SU-DHL-6 (cell line): Measurements from ENCODE around the gene PCDHGB3.
A peak's percentile ranks its signal among the peaks of the same experiment; 100 is the strongest.
"Not testable (repeated sequence)": the region's sequence is repeated elsewhere in the genome, so short reads cannot be mapped to it uniquely, and the experiment has no call there.

ENCODE experiments used
- H2AFZ ChIP-seq: fragments of 200-600 bp; sonication (generic); 2 replicates; pipeline ENCODE4 v1.6.1; 2014; ENCODE audit warnings: low read depth, mild to moderate bottlenecking, moderate library complexity, mixed read lengths, antibody characterized with exemption, low read length; ENCODE audit not compliant: severe bottlenecking
- H3F3A ChIP-seq: fragments of 200-600 bp; shearing (Covaris generic); 2 replicates; pipeline ENCODE4 v1.6.0; 2016; ENCODE audit warnings: antibody characterized with exemption, mild to moderate bottlenecking; ENCODE audit not compliant: insufficient read depth
- H3K27ac ChIP-seq: fragments of 200-600 bp; sonication (generic); 2 replicates; pipeline ENCODE4 v1.5.1; 2016; ENCODE audit warnings: low read depth, mild to moderate bottlenecking, low read length, moderate library complexity, mixed read lengths
- H3K27me3 ChIP-seq: fragments of 200-600 bp; sonication (generic), shearing (Covaris generic); 2 replicates; pipeline ENCODE4 v1.6.0; 2014; ENCODE audit warnings: mild to moderate bottlenecking, low read length
- H3K36me3 ChIP-seq: fragments of 200-600 bp; sonication (generic); 2 replicates; pipeline ENCODE4 v1.6.1; 2014; ENCODE audit warnings: mild to moderate bottlenecking, low read length, mixed read lengths
- H3K4me2 ChIP-seq: fragments of 300-600, 200-600 bp; shearing (Covaris generic), sonication (generic); 2 replicates; pipeline ENCODE4 v1.6.0; 2014; ENCODE audit warnings: low read length, low read depth, mild to moderate bottlenecking; ENCODE audit not compliant: poor library complexity, severe bottlenecking
- H3K4me3 ChIP-seq: fragments of 200-600 bp; sonication (generic); 2 replicates; pipeline ENCODE4 v1.5.1; 2014; ENCODE audit warnings: antibody characterized with exemption, low read length, mild to moderate bottlenecking, mixed read lengths; ENCODE audit not compliant: insufficient read depth, poor library complexity, severe bottlenecking
- H3K79me2 ChIP-seq: fragments of 200-600 bp; sonication (generic); 2 replicates; pipeline ENCODE4 v1.6.1; 2014; ENCODE audit warnings: mild to moderate bottlenecking, low read length, moderate library complexity; ENCODE audit not compliant: insufficient read depth
- H3K9ac ChIP-seq: fragments of 200-600 bp; sonication (generic); 2 replicates; pipeline ENCODE4 v1.7.0; 2014; ENCODE audit warnings: mild to moderate bottlenecking, low read length
- H3K9me2 ChIP-seq: fragments of 200-600 bp; sonication (generic); replicated peaks from 2 replicates; pipeline ENCODE4 v1.6.1; 2014; ENCODE audit warnings: low read length; ENCODE audit not compliant: insufficient read depth
- H3K9me3 ChIP-seq: fragments of 200-600 bp; sonication (generic); 2 replicates; pipeline ENCODE4 v1.6.1; 2014; ENCODE audit warnings: low read length, mixed read lengths; ENCODE audit not compliant: insufficient read depth
- H4K20me1 ChIP-seq: fragments of 200-600 bp; sonication (generic); 2 replicates; pipeline ENCODE4 v1.6.1; 2014; ENCODE audit warnings: low read depth, mild to moderate bottlenecking, antibody characterized with exemption, low read length, moderate library complexity, mixed read lengths
- EZH2phosphoT487 ChIP-seq: fragments of 200-600 bp; sonication (generic), shearing (Covaris generic); conservative IDR thresholded peaks from 2 replicates; pipeline ENCODE4 v1.6.1; 2018; ENCODE audit warnings: mild to moderate bottlenecking, antibody characterized with exemption, low read length, moderate library complexity, mixed read lengths
- TF ChIP-seq, protein P1 (sequence below): fragments of 200-600 bp; sonication (generic); IDR thresholded peaks from one replicate; pipeline ENCODE4 v1.5.1; 2017; ENCODE audit warnings: antibody characterized with exemption, mild to moderate bottlenecking, low read length, moderate library complexity; ENCODE audit not compliant: insufficient read depth, poor library complexity, severe bottlenecking

PCDHGB3 gene

DNA sequence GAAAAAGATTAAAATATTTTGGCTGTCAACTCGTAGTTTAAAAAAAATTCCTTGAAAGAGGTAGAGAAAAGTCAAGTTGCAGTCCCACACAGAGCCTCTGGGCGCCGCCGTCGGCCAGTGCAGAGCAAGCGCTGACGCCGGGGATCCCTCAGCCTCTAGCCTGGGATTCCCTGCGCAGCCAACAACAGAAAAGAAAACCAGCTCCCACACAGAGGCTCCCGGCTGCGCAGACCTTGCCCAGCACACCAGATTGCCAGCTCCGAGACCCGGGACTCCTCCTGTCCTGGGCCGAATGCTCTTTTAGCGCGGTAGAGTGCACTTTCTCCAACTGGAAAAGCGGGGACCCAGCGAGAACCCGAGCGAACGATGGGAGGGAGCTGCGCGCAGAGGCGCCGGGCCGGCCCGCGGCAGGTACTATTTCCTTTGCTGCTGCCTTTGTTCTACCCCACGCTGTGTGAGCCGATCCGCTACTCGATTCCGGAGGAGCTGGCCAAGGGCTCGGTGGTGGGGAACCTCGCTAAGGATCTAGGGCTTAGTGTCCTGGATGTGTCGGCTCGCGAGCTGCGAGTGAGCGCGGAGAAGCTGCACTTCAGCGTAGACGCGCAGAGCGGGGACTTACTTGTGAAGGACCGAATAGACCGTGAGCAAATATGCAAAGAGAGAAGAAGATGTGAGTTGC, 47.6 kb downstream of the PCDHGB3 start, which contains the start of gene PCDHGB7:
Gene PCDHGB7, plus strand, starts transcription at position 184 of the 679 bp plus-strand sequence. Its CDS starts 183 bp downstream, at position 367.
- H3K4me3 ChIP-seq: not testable (repeated sequence)

DNA sequence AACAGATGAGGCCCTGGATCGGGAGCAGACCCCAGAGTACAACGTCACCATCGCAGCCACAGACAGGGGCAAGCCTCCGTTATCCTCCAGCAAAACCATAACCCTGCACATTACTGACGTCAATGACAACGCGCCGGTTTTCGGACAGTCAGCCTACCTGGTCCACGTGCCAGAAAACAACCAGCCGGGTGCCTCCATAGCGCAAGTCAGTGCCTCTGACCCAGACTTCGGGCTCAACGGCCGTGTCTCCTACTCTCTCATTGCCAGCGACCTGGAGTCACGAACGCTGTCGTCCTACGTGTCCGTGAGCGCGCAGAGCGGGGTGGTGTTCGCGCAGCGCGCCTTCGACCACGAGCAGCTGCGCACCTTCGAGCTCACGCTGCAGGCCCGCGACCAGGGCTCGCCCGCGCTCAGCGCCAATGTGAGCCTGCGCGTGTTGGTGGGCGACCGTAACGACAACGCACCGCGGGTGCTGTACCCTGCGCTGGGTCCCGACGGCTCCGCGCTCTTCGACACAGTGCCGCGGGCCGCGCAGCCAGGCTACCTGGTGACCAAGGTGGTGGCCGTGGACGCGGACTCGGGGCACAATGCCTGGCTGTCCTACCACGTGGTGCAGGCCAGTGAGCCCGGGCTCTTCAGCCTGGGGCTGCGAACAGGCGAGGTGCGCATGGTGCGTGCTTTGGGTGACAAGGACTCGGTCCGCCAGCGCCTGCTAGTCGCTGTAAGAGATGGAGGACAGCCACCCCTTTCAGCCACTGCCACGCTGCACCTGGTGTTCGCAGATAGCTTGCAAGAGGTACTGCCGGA, 49.2 kb downstream of the PCDHGB3 start:
- Histone ChIP-seq H3K4me2 (no peak overlapping the region), H3K79me2 (no peaks in the 10 kb centered on the region), H3K27ac (no peak overlapping the region), H3K27me3 (no peaks in the 10 kb centered on the region), H3K9me3 (peaks cover 16% of the 10 kb centered on the region; the same call in 1 of the 2 replicates), H2AFZ (no peak overlapping the region), H3K9me2 (no peaks in the 10 kb centered on the region), H3F3A (0 out of 2 replicates have a peak, but pooled peaks cover 5% of the 10 kb centered on the region), H4K20me1 (no peaks in the 10 kb centered on the region), H3K4me3 (no peak overlapping the region), H3K9ac (no peak overlapping the region), H3K36me3 (0 out of 2 replicates have a peak, but pooled peaks cover 2% of the 10 kb centered on the region)
- no peak for TF ChIP-seq EZH2phosphoT487
- TF ChIP-seq, protein P1, sequence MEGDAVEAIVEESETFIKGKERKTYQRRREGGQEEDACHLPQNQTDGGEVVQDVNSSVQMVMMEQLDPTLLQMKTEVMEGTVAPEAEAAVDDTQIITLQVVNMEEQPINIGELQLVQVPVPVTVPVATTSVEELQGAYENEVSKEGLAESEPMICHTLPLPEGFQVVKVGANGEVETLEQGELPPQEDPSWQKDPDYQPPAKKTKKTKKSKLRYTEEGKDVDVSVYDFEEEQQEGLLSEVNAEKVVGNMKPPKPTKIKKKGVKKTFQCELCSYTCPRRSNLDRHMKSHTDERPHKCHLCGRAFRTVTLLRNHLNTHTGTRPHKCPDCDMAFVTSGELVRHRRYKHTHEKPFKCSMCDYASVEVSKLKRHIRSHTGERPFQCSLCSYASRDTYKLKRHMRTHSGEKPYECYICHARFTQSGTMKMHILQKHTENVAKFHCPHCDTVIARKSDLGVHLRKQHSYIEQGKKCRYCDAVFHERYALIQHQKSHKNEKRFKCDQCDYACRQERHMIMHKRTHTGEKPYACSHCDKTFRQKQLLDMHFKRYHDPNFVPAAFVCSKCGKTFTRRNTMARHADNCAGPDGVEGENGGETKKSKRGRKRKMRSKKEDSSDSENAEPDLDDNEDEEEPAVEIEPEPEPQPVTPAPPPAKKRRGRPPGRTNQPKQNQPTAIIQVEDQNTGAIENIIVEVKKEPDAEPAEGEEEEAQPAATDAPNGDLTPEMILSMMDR: no peak

More for the DNA sequence above, 47.6 kb downstream of the PCDHGB3 start, which contains the start of gene PCDHGB7:
- not testable (repeated sequence) for H3F3A ChIP-seq, H3K27me3 ChIP-seq, H3K9ac ChIP-seq, H3K9me2 ChIP-seq, H4K20me1 ChIP-seq, H2AFZ ChIP-seq, H3K36me3 ChIP-seq, H3K4me2 ChIP-seq, H3K79me2 ChIP-seq, H3K27ac ChIP-seq
- TF ChIP-seq, protein P1: peak; percentile 21
- H3K9me3 ChIP-seq: peaks cover 13% of the 10 kb centered on the region; the same call in 1 of the 2 replicates

DNA sequence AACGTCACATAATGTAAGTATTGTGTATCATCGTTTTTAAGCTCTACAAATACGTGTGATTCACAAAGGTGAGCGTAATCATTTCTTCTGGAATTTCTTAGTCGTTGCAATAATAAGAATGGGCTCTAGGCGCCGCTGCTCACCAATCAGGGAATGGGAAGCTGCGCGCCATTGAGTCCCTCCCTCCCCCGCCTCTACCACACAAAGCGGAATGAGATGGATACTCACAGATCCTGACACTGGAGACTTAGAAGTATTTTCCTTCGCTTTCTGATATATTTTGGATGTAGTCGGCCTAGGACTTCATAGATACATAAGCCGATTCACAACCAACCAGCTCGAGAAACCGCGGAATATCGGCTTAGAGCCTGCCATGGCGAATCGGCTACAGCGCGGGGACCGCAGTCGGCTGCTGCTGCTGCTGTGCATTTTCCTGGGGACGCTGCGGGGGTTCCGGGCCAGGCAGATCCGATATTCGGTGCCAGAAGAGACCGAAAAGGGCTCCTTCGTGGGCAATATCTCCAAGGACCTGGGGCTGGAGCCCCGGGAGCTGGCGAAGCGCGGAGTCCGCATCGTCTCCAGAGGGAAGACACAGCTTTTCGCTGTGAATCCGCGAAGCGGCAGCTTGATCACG, 50.9 kb downstream of the PCDHGB3 start, which contains the start of gene PCDHGA11:
Gene PCDHGA11, plus strand, starts transcription at position 197 of the 634 bp plus-strand sequence. Its CDS starts 177 bp downstream, at position 374.
- no peak within 1 kb of the TSS for H3K9ac ChIP-seq
- peaks cover 16% of the 10 kb centered on the region; the same call in 1 of the 2 replicates for H3K9me3 ChIP-seq
- no peak within 1 kb of the TSS for H3K4me3 ChIP-seq
- no peaks in the 10 kb centered on the region for H3K79me2 ChIP-seq
- H3K27me3 ChIP-seq: no peaks in the 10 kb centered on the region
- no peak within 1 kb of the TSS for H2AFZ ChIP-seq
- no peaks in the 10 kb centered on the region for H3K9me2 ChIP-seq
- H3F3A ChIP-seq: 0 out of 2 replicates have a peak, but pooled peaks cover 3% of the 10 kb centered on the region
- H4K20me1 ChIP-seq: no peaks in the 10 kb centered on the region
- 0 out of 2 replicates have a peak, but pooled peaks cover 2% of the 10 kb centered on the region for H3K36me3 ChIP-seq
- no peak within 1 kb of the TSS for H3K27ac ChIP-seq
- no peak within 1 kb of the TSS for H3K4me2 ChIP-seq
- TF ChIP-seq, protein P1: no peak
- no peak for TF ChIP-seq EZH2phosphoT487
